G401 (cell line): ENCODE measurements around the gene CLDND2. TPM values are rescaled to one million over a fixed set of nuclear protein-coding genes. Genes with fewer than 3 reads are reported as not detected.
A peak's percentile ranks its signal among the peaks of the same experiment; 100 is the strongest.

Experiments
- DNase-seq: peaks from one replicate; pipeline ENCODE4 v3.0.0-alpha.2; 2015; ENCODE audit warnings: low spot score
- in situ Hi-C: cut with HindIII; loops from 2 replicates; pipeline ENCODE4 v1.10.0; 2016; ENCODE audit warnings: low sequenced_read_pairs, mixed read lengths
- total RNA-seq: library from RNA; depleted of rRNA; stranded (reverse); fragments of >200 nt; shearing (Covaris generic); gene quantifications from 2 replicates; pipeline ENCODE4 v1.2.3, GENCODE V29; 2014

CLDND2 gene
- total RNA-seq, 1 experiment from 2014 or later, result not detected

GRCh38 chr19:51361239-51361638 is 7.6 kb downstream of the CLDND2 start:
- in situ Hi-C loops, result no loop called here
- DNase-seq, result no peak

GRCh38 chr19:51359294-51359693 is 9.5 kb downstream of the CLDND2 start:
- in situ Hi-C loops, result no loop called here
- DNase-seq, result no peak

- in situ Hi-C loops, result no loop called here
These were observed 10.9 kb downstream of the CLDND2 start for GRCh38 chr19:51357952-51358351.

GRCh38 chr19:51356159-51356801 is 12.5 kb downstream of the CLDND2 start:
- in situ Hi-C loops, result no loop called here

More at GRCh38 chr19:51357952-51358351, 10.9 kb downstream of the CLDND2 start:
- DNase-seq, result no peak

GRCh38 chr19:51354742-51355148 is 14.1 kb downstream of the CLDND2 start:
- no peak for DNase-seq
- in situ Hi-C loops, result no loop called here

More at GRCh38 chr19:51356159-51356801, 12.5 kb downstream of the CLDND2 start:
- no peak for DNase-seq

- in situ Hi-C loops, result no loop called here
- DNase-seq, result no peak
These were observed 14.6 kb downstream of the CLDND2 start for GRCh38 chr19:51354103-51354741.

- in situ Hi-C loops, result no loop called here
- no peak for DNase-seq
These were observed 15.9 kb downstream of the CLDND2 start for GRCh38 chr19:51352783-51353360.

- in situ Hi-C loops, result no loop called here
These were observed 17.4 kb downstream of the CLDND2 start for GRCh38 chr19:51351266-51351990.

GRCh38 chr19:51347209-51347928 is 21.4 kb downstream of the CLDND2 start:
- in situ Hi-C loops, result no loop called here

More at GRCh38 chr19:51351266-51351990, 17.4 kb downstream of the CLDND2 start:
- DNase-seq, result no peak

GRCh38 chr19:51346742-51347141 is 22.1 kb downstream of the CLDND2 start:
- no peak for DNase-seq
- in situ Hi-C loops, result no loop called here

More at GRCh38 chr19:51347209-51347928, 21.4 kb downstream of the CLDND2 start:
- no peak for DNase-seq

GRCh38 chr19:51345076-51345620 is 23.7 kb downstream of the CLDND2 start:
- no peak for DNase-seq
- in situ Hi-C loops, result no loop called here

GRCh38 chr19:51342631-51343569 is 25.9 kb downstream of the CLDND2 start:
- in situ Hi-C loops, result no loop called here
- no peak for DNase-seq

GRCh38 chr19:51341976-51342580 is 26.7 kb downstream of the CLDND2 start, which contains the start of gene VSIG10L:
Gene VSIG10L (minus strand): TSS chr19:51342139. CDS start chr19:51342124, 15 bp downstream.
- DNase-seq, result no peak
- in situ Hi-C loops, result no loop called here

- in situ Hi-C loops, result no loop called here
- DNase-seq, result no peak
These were observed 27.7 kb downstream of the CLDND2 start for GRCh38 chr19:51341066-51341465.

GRCh38 chr19:51339687-51340656 is 28.8 kb downstream of the CLDND2 start:
- DNase-seq, result peak; percentile 97
- in situ Hi-C loops, result no loop called here

GRCh38 chr19:51339313-51339686 is 29.5 kb downstream of the CLDND2 start:
- in situ Hi-C loops, result no loop called here
- no peak for DNase-seq
